ENCODE results near the gene EXD2. TPM values are rescaled to one million over a fixed set of nuclear protein-coding genes. Genes with fewer than 3 reads are reported as not detected.
A peak's percentile ranks its signal among the peaks of the same experiment; 100 is the strongest.

EXD2 gene
- total and polyA plus RNA-seq, 2 of the 13 experiments (the other 11 are each of a cell fraction or from before 2014, with no cell fraction given): 9.5 to 15.1 TPM

- TF ChIP-seq ETV6 (CRISPR knock-in tag; conservative IDR thresholded peaks at IDR 0.05) (0 out of 2 replicates have a peak, but pooled peaks have one; percentile 29), GABPA (IDR thresholded peaks at IDR 0.05; ENCODE audit: low read depth, low read length) (peak; percentile 63), GABPA (CRISPR knock-in tag; IDR thresholded peaks at IDR 0.05; ENCODE audit: low read depth) (peak; percentile 71), SRSF9 (IDR thresholded peaks at IDR 0.05; ENCODE audit: borderline replicate concordance, insufficient read depth, low read depth, low read length, poor library complexity, severe bottlenecking) (no peak), UBTF (CRISPR knock-in tag; IDR thresholded peaks at IDR 0.05) (peak; percentile 79), NFIB (CRISPR knock-in tag; IDR thresholded peaks at IDR 0.05; ENCODE audit: borderline replicate concordance) (no peak), ZNF766 (CRISPR knock-in tag; IDR thresholded peaks at IDR 0.05; ENCODE audit: borderline replicate concordance) (0 out of 2 replicates have a peak, but pooled peaks have one; percentile 18), ZKSCAN5 (CRISPR knock-in tag; IDR thresholded peaks at IDR 0.05) (no peak), XBP1 (CRISPR knock-in tag; IDR thresholded peaks at IDR 0.05) (no peak), ZZZ3 (CRISPR knock-in tag; IDR thresholded peaks at IDR 0.05; ENCODE audit: borderline replicate concordance) (no peak), KDM2A (CRISPR knock-in tag; IDR thresholded peaks at IDR 0.05; ENCODE audit: borderline replicate concordance, low read depth) (peak; percentile 12; the same call in 1 of the 2 replicates), ZNF18 (CRISPR knock-in tag; IDR thresholded peaks at IDR 0.05; ENCODE audit: insufficient replicate concordance) (peak; percentile 82), ZNF496 (CRISPR knock-in tag; IDR thresholded peaks at IDR 0.05; ENCODE audit: insufficient replicate concordance) (no peak), FOSL1 (CRISPR knock-in tag; IDR thresholded peaks at IDR 0.05; ENCODE audit: borderline replicate concordance) (no peak), CENPBD1 (CRISPR knock-in tag; IDR thresholded peaks at IDR 0.05; ENCODE audit: borderline replicate concordance, low read depth) (no peak), ATF3 (CRISPR knock-in tag; IDR thresholded peaks at IDR 0.05) (no peak), ZNF720 (CRISPR knock-in tag; IDR thresholded peaks at IDR 0.05) (no peak), CBX5 (CRISPR knock-in tag; IDR thresholded peaks at IDR 0.05; ENCODE audit: borderline replicate concordance) (no peak), ZNF282 (IDR thresholded peaks at IDR 0.05; ENCODE audit: partially characterized antibody) (no peak), ZNF3 (CRISPR knock-in tag; IDR thresholded peaks at IDR 0.05) (no peak), CCAR2 (optimal IDR thresholded peaks at IDR 0.05; ENCODE audit: low read depth, low read length) (no peak), RBM22 (optimal IDR thresholded peaks at IDR 0.05; ENCODE audit: low read length) (no peak), THRA (CRISPR knock-in tag; IDR thresholded peaks at IDR 0.05; ENCODE audit: borderline replicate concordance) (no peak), HMG20B (CRISPR knock-in tag; conservative IDR thresholded peaks at IDR 0.05) (no peak)
Measured at GRCh38 chr14:69153152-69153872, 38.0 kb upstream of the EXD2 start (continued).

Measured in HepG2 (cell line).